ENCODE measurements around the gene FGF1. TPM values are rescaled to one million over a fixed set of nuclear protein-coding genes. Genes with fewer than 3 reads are reported as not detected.

The FGF1 gene
- total RNA-seq = under 0.01 and 0.20 TPM in 2 replicates

- no peak for DNase-seq (ENCODE audit: low read depth in 2 of 2)
Observed at GRCh38 chr5:142685418-142686209, at the start of gene FGF1. Gene FGF1 (minus strand): TSS chr5:142686090. CDS start chr5:142614127, 71,963 bp downstream.

GRCh38 chr5:142727735-142728047 lies 41.8 kb upstream of the FGF1 start:
- DNase-seq (ENCODE audit: low read depth in 2 of 2) = no peak

- DNase-seq (ENCODE audit: low read depth in 2 of 2) = peak; percentile 67 to 87
Observed at GRCh38 chr5:142726188-142726731, 40.4 kb upstream of the FGF1 start.

GRCh38 chr5:142725231-142726187 lies 39.6 kb upstream of the FGF1 start:
- no peak for DNase-seq (ENCODE audit: low read depth in 2 of 2)

GRCh38 chr5:142724821-142725220 lies 38.9 kb upstream of the FGF1 start:
- DNase-seq (ENCODE audit: low read depth in 2 of 2) = no peak

GRCh38 chr5:142722896-142723295 lies 37.0 kb upstream of the FGF1 start:
- no peak for DNase-seq (ENCODE audit: low read depth in 2 of 2)

- no peak for DNase-seq (ENCODE audit: low read depth in 2 of 2)
Observed at GRCh38 chr5:142722146-142722545, 36.3 kb upstream of the FGF1 start.

GRCh38 chr5:142720641-142721271 lies 34.9 kb upstream of the FGF1 start:
- no peak for DNase-seq (ENCODE audit: low read depth in 2 of 2)

GRCh38 chr5:142719836-142720370 lies 34.0 kb upstream of the FGF1 start:
- no peak for DNase-seq (ENCODE audit: low read depth in 2 of 2)

GRCh38 chr5:142717582-142718215 lies 31.8 kb upstream of the FGF1 start:
- peak; percentile 84 to 94 for DNase-seq (ENCODE audit: low read depth in 2 of 2)

- DNase-seq (ENCODE audit: low read depth in 2 of 2) = peak; percentile 69 to 73
Observed at GRCh38 chr5:142716963-142717362, 31.1 kb upstream of the FGF1 start.

GRCh38 chr5:142715291-142715690 lies 29.4 kb upstream of the FGF1 start:
- DNase-seq (ENCODE audit: low read depth in 2 of 2) = no peak

- peak; percentile 81 to 88 for DNase-seq (ENCODE audit: low read depth in 2 of 2)
Observed at GRCh38 chr5:142713121-142713706, 27.3 kb upstream of the FGF1 start.

- DNase-seq (ENCODE audit: low read depth in 2 of 2) = no peak
Observed at GRCh38 chr5:142703153-142703552, 17.3 kb upstream of the FGF1 start.

GRCh38 chr5:142701673-142702311 lies 15.9 kb upstream of the FGF1 start:
- DNase-seq (ENCODE audit: low read depth in 2 of 2) = no peak

GRCh38 chr5:142700566-142700965 lies 14.7 kb upstream of the FGF1 start:
- no peak for DNase-seq (ENCODE audit: low read depth in 2 of 2)

- DNase-seq (ENCODE audit: low read depth in 2 of 2) = peak; percentile 81 to 92
Observed at GRCh38 chr5:142699184-142699720, 13.4 kb upstream of the FGF1 start.

- DNase-seq (ENCODE audit: low read depth in 2 of 2) = peak in 1 of 2 donors; percentile 51
Observed at GRCh38 chr5:142698447-142699183, 12.7 kb upstream of the FGF1 start.
